ENCODE results near the gene SERPINB5. TPM values are rescaled to one million over a fixed set of nuclear protein-coding genes. Genes with fewer than 3 reads are reported as not detected.

Gene SERPINB5
- total RNA-seq, 1 donor from 2014 or later: under 0.01 TPM

GRCh38 chr18:63520053-63520685 lies 43.4 kb downstream of the SERPINB5 start:
- DNase-seq (ENCODE audit: low spot score in 2 of 2): no peak
- no peak for FAIRE-seq

DNA sequence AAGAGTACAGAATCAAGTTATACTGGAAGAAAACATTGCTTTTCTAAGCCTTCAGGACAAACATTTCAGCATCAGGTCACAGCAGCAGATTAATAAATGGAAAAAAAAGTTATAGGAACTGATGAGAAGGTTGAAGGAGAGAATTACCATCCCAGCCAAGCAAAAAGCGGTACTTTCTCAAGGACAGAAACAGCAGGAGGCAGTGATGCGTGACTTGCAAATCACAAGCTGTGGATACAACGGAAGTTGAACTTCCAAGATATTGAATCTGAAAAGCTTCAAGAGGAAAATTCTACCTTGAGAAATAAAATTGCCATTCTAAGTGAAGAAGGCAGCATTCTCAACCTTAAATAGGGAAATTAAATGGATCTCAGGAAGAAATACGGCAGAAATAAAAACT lies 46.9 kb downstream of the SERPINB5 start:
- FAIRE-seq: no peak

DNA sequence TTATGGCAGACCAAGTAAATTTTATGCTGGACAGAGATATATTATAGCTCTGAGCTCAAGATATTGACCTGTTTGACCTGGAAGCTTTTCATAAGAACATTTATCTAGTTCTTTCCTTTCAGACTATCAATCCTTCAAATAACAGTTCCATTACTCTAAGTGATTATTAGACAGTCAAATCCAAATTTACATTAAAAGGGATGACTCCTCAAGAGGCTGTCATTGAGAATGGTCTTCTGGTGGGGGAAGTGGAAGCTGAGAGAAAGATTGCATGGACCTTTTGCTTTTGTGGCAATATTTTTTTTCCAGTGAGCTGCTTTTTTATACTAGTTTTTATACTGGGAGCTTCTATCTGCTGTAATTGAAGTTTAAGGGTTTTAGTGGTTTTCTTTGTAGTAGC lies 50.5 kb downstream of the SERPINB5 start:
- FAIRE-seq (no peak), DNase-seq (ENCODE audit: low spot score in 2 of 2) (no peak)

More for the DNA sequence above, 46.9 kb downstream of the SERPINB5 start:
- DNase-seq (ENCODE audit: low spot score in 2 of 2): no peak

DNA sequence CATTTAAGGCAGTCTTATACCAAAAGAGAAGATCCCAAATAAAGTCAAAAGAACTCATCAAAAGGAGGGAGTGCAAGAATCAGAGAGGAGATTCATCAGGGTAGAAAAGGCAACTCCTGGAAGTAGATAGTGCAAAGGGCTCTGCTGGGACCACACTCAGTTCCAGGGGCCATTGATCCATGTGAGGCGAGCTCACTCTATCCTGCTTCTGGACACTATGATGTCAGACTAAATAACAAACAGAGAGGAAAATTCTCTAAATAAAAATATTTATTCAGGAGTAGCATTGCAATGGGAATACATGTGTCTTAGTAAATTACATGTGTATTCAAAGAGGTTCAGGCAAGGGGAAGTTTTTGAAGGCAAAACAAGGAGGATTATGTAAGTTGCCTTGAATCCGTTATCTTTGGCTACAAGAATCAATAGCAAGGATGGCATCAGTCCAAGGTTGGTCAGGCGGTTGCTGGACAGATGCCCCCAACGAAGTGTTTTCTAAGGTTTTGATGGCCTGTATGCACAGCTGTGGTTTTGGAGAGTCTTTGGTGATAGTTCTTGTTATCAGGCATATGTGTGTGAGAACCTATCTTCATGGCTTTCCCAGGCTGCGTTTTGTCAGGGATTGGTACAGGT lies 52.2 kb downstream of the SERPINB5 start:
- DNase-seq (ENCODE audit: low spot score in 2 of 2) (no peak), FAIRE-seq (no peak)

GRCh38 chr18:63532471-63532870 lies 55.7 kb downstream of the SERPINB5 start:
- DNase-seq (ENCODE audit: low spot score in 2 of 2) (no peak), FAIRE-seq (no peak)

GRCh38 chr18:63534615-63535014 lies 57.9 kb downstream of the SERPINB5 start:
- FAIRE-seq: no peak
- DNase-seq (ENCODE audit: low spot score in 2 of 2): no peak

DNA sequence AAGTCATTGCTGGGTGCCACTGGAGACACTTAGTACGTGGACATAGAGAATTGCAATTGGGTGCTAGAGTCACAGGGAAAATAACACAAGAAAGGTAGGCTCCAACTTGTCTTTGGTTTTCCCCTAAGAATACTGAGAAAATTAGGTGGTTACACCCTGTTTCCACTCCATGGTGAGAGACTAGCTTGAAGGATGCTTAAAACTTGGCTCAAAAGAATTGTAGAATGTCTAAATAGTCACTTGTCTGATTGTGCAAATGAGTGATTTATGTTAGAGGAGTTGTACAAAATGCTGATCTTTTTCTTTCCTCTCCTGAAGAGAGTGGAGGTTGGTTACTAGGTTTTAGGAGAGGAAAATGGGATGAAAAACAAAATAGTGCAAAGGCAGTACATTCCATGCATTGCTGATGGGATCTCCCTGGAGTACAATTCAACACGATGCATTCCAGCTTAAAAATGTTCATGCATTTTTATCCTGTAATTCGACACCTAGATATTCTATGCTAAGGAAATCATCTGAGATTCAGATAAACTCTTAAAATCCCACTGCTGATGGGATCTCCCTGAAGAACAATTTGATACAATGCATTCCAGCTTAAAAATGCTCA lies 63.2 kb downstream of the SERPINB5 start:
- FAIRE-seq (no peak), DNase-seq (ENCODE audit: low spot score in 2 of 2) (no peak)

- no peak for FAIRE-seq
- no peak for DNase-seq (ENCODE audit: low spot score in 2 of 2)
Observed at GRCh38 chr18:63542069-63542468, 65.3 kb downstream of the SERPINB5 start, which contains the start of gene SERPINB12. Gene SERPINB12 (plus strand): TSS chr18:63542369. CDS start chr18:63556160, 13,791 bp downstream.

DNA sequence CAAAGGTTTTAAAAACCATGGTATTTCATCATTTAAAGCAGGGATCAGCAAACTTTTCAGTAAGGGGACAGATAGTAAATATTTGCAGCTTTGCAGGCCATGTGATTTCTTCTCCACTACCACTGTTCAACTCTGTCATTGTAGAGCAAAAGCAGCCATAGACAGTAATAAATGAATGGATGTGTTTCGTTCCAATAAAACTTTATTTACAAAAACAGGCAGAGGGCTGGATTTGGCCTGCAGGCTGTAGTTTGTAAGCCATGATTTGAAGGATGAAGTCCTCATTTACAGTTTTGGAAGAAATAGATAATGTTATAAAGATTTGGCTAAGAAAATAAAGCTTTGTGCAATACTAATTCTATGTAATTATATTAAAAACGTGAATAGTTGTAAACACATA lies 67.3 kb downstream of the SERPINB5 start:
- FAIRE-seq: no peak
- no peak for DNase-seq (ENCODE audit: low spot score in 2 of 2)

GRCh38 chr18:63545000-63545399 lies 68.2 kb downstream of the SERPINB5 start:
- DNase-seq (ENCODE audit: low spot score in 2 of 2) (no peak), FAIRE-seq (no peak)

- DNase-seq (ENCODE audit: low spot score in 2 of 2) (no peak), FAIRE-seq (no peak)
Observed at GRCh38 chr18:63550068-63550467, 73.3 kb downstream of the SERPINB5 start.

GRCh38 chr18:63551769-63552168 lies 75.0 kb downstream of the SERPINB5 start:
- FAIRE-seq (no peak), DNase-seq (ENCODE audit: low spot score in 2 of 2) (no peak)

DNA sequence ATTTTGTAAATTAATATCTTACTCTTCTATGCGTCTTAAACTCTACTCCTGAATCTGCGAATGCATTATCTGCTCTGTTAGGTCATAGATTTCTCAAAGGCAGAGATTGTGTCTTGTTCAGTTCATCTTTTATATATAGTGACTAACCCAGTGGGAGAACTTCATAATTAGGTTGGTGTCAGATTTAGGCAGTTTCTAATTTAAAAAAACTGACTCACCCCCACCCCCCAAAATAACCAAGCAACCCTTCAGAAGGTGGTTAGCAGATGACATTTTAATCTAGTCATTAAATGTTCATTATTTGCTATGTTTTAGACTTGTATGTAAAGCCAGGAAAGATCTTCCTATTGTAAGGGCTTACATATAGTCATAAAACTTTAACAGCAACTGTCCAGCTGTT lies 75.8 kb downstream of the SERPINB5 start:
- DNase-seq (ENCODE audit: low spot score in 2 of 2) (no peak), FAIRE-seq (no peak)

- peak in 1 of 2 donors; percentile 5 for DNase-seq (ENCODE audit: low spot score in 2 of 2)
- no peak for FAIRE-seq
Observed at GRCh38 chr18:63553081-63553480, 76.3 kb downstream of the SERPINB5 start.

Other genes starting within 250 kb of the SERPINB5 start
- 17.9 TPM for gene BCL2, start 157.2 kb upstream of the SERPINB5 start, total RNA-seq
- gene KDSR, start 109.8 kb upstream of the SERPINB5 start, total RNA-seq: 12.2 TPM
- 40.8 TPM for gene VPS4B, start 54.5 kb upstream of the SERPINB5 start, total RNA-seq
- gene SERPINB12, start 65.4 kb downstream of the SERPINB5 start, total RNA-seq: not detected
- 0.41 TPM for gene SERPINB13, start 110.4 kb downstream of the SERPINB5 start, total RNA-seq
- gene SERPINB4, start 167.3 kb downstream of the SERPINB5 start, total RNA-seq: not detected
- not detected for gene SERPINB3, start 184.9 kb downstream of the SERPINB5 start, total RNA-seq
- not detected for gene SERPINB11, start 226.0 kb downstream of the SERPINB5 start, total RNA-seq